IMR-90 (cell line): Measurements from ENCODE around the gene NUAK1. TPM values are rescaled to one million over a fixed set of nuclear protein-coding genes. Genes with fewer than 3 reads are reported as not detected.

Experiments used
- ATAC-seq: fragments of 200-7000 bp; cut with Tn5 transposase; 2 replicates; pipeline ENCODE4 v1.9.1; 2020; ENCODE audit warnings: low read depth, mild to moderate bottlenecking, moderate library complexity
- BruUV-seq: library from RNA; stranded (reverse); fragments of 400-500 nt; replicated peaks from 2 replicates; lab custom pipeline; 2021; lab: Mats Ljungman, UMichigan
- CTCF ChIA-PET: fragments of 300-600 bp; formaldehyde crosslinking; extraction: SDS; loops from one replicate; lab custom pipeline; 2021; ENCODE audit warnings: antibody characterized with exemption; lab: Yijun Ruan, JAX
- POLR2A ChIA-PET: fragments of 300-600 bp; sonication (Branson Sonifier 250); formaldehyde crosslinking; loops from one replicate; lab custom pipeline; 2022; ENCODE audit warnings: antibody characterized with exemption; ENCODE audit not compliant: unreplicated experiment; lab: Charles Lee
- DNase-seq: peaks from one replicate; pipeline ENCODE4 v3.0.0; 2013
- H2AFZ ChIP-seq: replicated peaks from 2 replicates; pipeline ENCODE3; 2013; ENCODE audit warnings: low read length, mild to moderate bottlenecking; ENCODE audit not compliant: poor library complexity
- H2AK5ac ChIP-seq: 2 replicates; pipeline ENCODE4 v1.6.1; 2013; ENCODE audit warnings: low read depth, low read length, inconsistent platforms
- H2AK9ac ChIP-seq: replicated peaks from 2 replicates; pipeline ENCODE3; 2013; ENCODE audit warnings: mild to moderate bottlenecking, low read depth, low read length, moderate library complexity; ENCODE audit not compliant: poor library complexity
- H2BK120ac ChIP-seq: 2 replicates; pipeline ENCODE4 v1.6.1; 2013; ENCODE audit warnings: low read depth, low read length, inconsistent platforms
- H2BK15ac ChIP-seq: 3 replicates; pipeline ENCODE4 v1.6.1; 2013; ENCODE audit warnings: low read depth, low read length, inconsistent platforms
- H2BK20ac ChIP-seq: 2 replicates; pipeline ENCODE4 v1.6.1; 2013; ENCODE audit warnings: low read depth, mild to moderate bottlenecking, inconsistent platforms, low read length, moderate library complexity
- H2BK5ac ChIP-seq: 2 replicates; pipeline ENCODE4 v1.6.1; 2013; ENCODE audit warnings: mild to moderate bottlenecking, low read depth, low read length, inconsistent platforms; ENCODE audit not compliant: poor library complexity, severe bottlenecking
- H3K14ac ChIP-seq: replicated peaks from 2 replicates; pipeline ENCODE4 v1.6.1; 2013; ENCODE audit warnings: low read depth, low read length, inconsistent platforms
- H3K18ac ChIP-seq: 2 replicates; pipeline ENCODE4 v1.6.1; 2013; ENCODE audit warnings: low read depth, low read length, control low read depth
- H3K23ac ChIP-seq: 2 replicates; pipeline ENCODE4 v1.6.1; 2013; ENCODE audit warnings: low read depth, low read length, inconsistent platforms
- H3K27ac ChIP-seq: 2 replicates; pipeline ENCODE4 v1.5.1; 2013; ENCODE audit warnings: mild to moderate bottlenecking, control low read depth, low read length; ENCODE audit not compliant: insufficient read depth
- H3K27me3 ChIP-seq: 2 replicates; pipeline ENCODE4 v1.6.1; 2013; ENCODE audit warnings: low read length; ENCODE audit not compliant: control insufficient read depth, insufficient read depth
- H3K36me3 ChIP-seq: 2 replicates; pipeline ENCODE4 v1.6.1; 2013; ENCODE audit warnings: low read length, mixed read lengths; ENCODE audit not compliant: control insufficient read depth, insufficient read depth
- H3K4ac ChIP-seq: 2 replicates; pipeline ENCODE4 v1.6.1; 2013; ENCODE audit warnings: low read depth, low read length, inconsistent platforms
- H3K4me1 ChIP-seq: 2 replicates; pipeline ENCODE4 v1.6.1; 2013; ENCODE audit warnings: low read length, mixed read lengths; ENCODE audit not compliant: control insufficient read depth, insufficient read depth
- H3K4me2 ChIP-seq: 2 replicates; pipeline ENCODE4 v1.6.1; 2013; ENCODE audit warnings: low read depth, mild to moderate bottlenecking, control low read depth, low read length, moderate library complexity
- H3K4me3 ChIP-seq: 2 replicates; pipeline ENCODE4 v1.5.1; 2013; ENCODE audit warnings: low read depth, mild to moderate bottlenecking, control low read depth, low read length, moderate library complexity; ENCODE audit not compliant: insufficient read depth
- H3K56ac ChIP-seq: 2 replicates; pipeline ENCODE4 v1.6.1; 2013; ENCODE audit warnings: low read length, inconsistent platforms; ENCODE audit not compliant: insufficient read depth; ENCODE audit errors: extremely low read depth
- H3K79me1 ChIP-seq, 2 experiments: 2 replicates each; pipeline ENCODE4 v1.6.1; 2013; ENCODE audit warnings: low read length in 2 of 2, inconsistent platforms in 1 of 2, low read depth in 1 of 2
- H3K9ac ChIP-seq: 2 replicates; pipeline ENCODE4 v1.6.1; 2013; ENCODE audit warnings: low read depth, low read length, control low read depth
- H3K9me1 ChIP-seq: 2 replicates; pipeline ENCODE4 v1.6.1; 2013; ENCODE audit warnings: low read length, inconsistent platforms; ENCODE audit not compliant: insufficient read depth
- H3K9me3 ChIP-seq: 2 replicates; pipeline ENCODE4 v1.6.1; 2013; ENCODE audit warnings: low read length; ENCODE audit not compliant: control insufficient read depth, insufficient read depth
- H4K20me1 ChIP-seq: 2 replicates; pipeline ENCODE4 v1.6.1; 2013; ENCODE audit warnings: low read length, inconsistent platforms; ENCODE audit not compliant: insufficient read depth
- H4K5ac ChIP-seq: 2 replicates; pipeline ENCODE4 v1.6.1; 2013; ENCODE audit warnings: mild to moderate bottlenecking, low read depth, low read length, control low read depth
- H4K8ac ChIP-seq, 2 experiments: 2 replicates each; pipeline ENCODE4 v1.6.1; 2013; ENCODE audit warnings: low read depth in 2 of 2, low read length in 2 of 2, control low read depth in 1 of 2, inconsistent platforms in 1 of 2
- H4K91ac ChIP-seq: 2 replicates; pipeline ENCODE4 v1.6.1; 2013; ENCODE audit warnings: low read depth, low read length, inconsistent platforms; ENCODE audit not compliant: insufficient read depth
- BHLHE40 ChIP-seq: fragments of 150-350 bp; IDR thresholded peaks from 2 replicates; pipeline ENCODE4 v1.6.1; 2016; ENCODE audit warnings: mild to moderate bottlenecking, low read depth, low read length
- CEBPB ChIP-seq: IDR thresholded peaks from 2 replicates; pipeline ENCODE4 v1.6.1; 2012; ENCODE audit warnings: low read depth, low read length, improper control_type of control experiment
- CHD1 ChIP-seq: IDR thresholded peaks from 2 replicates; pipeline ENCODE4 v1.6.1; 2012; ENCODE audit warnings: low read depth, low read length, improper control_type of control experiment
- FOS ChIP-seq: fragments of 150-350 bp; IDR thresholded peaks from 2 replicates; pipeline ENCODE4 v1.6.1; 2016; ENCODE audit warnings: low read depth, low read length
- MAFK ChIP-seq: IDR thresholded peaks from 2 replicates; pipeline ENCODE4 v1.6.1; 2012; ENCODE audit warnings: low read depth, low read length, improper control_type of control experiment
- MXI1 ChIP-seq: IDR thresholded peaks from 2 replicates; pipeline ENCODE4 v1.6.1; 2012; ENCODE audit warnings: low read depth, mild to moderate bottlenecking, low read length, moderate library complexity, borderline replicate concordance
- RCOR1 ChIP-seq: IDR thresholded peaks from 2 replicates; pipeline ENCODE4 v1.6.1; 2012; ENCODE audit warnings: mild to moderate bottlenecking, low read length, improper control_type of control experiment; ENCODE audit not compliant: insufficient replicate concordance
- RFX5 ChIP-seq: IDR thresholded peaks from 2 replicates; pipeline ENCODE4 v1.8.0; 2012; ENCODE audit warnings: low read depth, mild to moderate bottlenecking, low read length, moderate library complexity
- SMC3 ChIP-seq: fragments of 150-350 bp; IDR thresholded peaks from 2 replicates; pipeline ENCODE4 v1.6.1; 2016; ENCODE audit warnings: low read depth, mild to moderate bottlenecking, antibody characterized with exemption, low read length, moderate library complexity
- USF2 ChIP-seq: fragments of 150-350 bp; IDR thresholded peaks from 2 replicates; pipeline ENCODE4 v1.6.1; 2017; ENCODE audit warnings: mild to moderate bottlenecking, antibody characterized with exemption, low read length, low read depth
- WGBS, 2 experiments: methylation state at CpG; one replicate each; pipeline versions ENCODE4 v1.1.5 to v1.1.7; 2013; ENCODE audit warnings: missing lambda C conversion rate in 2 of 2; ENCODE audit not compliant: insufficient read length in 1 of 2; ENCODE audit errors: extremely low coverage in 2 of 2; 5-methylcytosine and 5-hydroxymethylcytosine counted together
- dilution Hi-C: fragments of 300-500 bp; cut with HindIII; formaldehyde crosslinking; loops from one replicate; pipeline ENCODE4 v1.14.3; 2018; ENCODE audit warnings: low sequenced_read_pairs; ENCODE audit not compliant: unreplicated experiment
- in situ Hi-C: fragments of 300-500 bp; cut with MboI; formaldehyde crosslinking; loops from 3 replicates; pipeline ENCODE4 v1.14.3; 2019; ENCODE audit warnings: low sequenced_read_pairs, inconsistent platforms, mixed read lengths
- intact Hi-C: fragments of 100-400 bp; cut with micrococcal nuclease; formaldehyde crosslinking; loops from 2 replicates; pipeline ENCODE4 v1.10.0; 2022
- polyA plus RNA-seq, 3 experiments: library from polyadenylated mRNA; depleted of rRNA; stranded (reverse); fragments of >200 nt; gene quantifications; 2 replicates each; pipeline ENCODE4 v1.2.3, GENCODE V29; 2012; ENCODE audit warnings: low replicate concordance in 1 of 3
- total RNA-seq: library from RNA; depleted of rRNA; stranded (reverse); fragments of >200 nt; gene quantifications from 2 replicates; pipeline ENCODE4 v1.2.3, GENCODE V29; 2012

NUAK1 gene
- total and polyA plus RNA-seq, 2 of the 4 experiments (the other 2 are of a cell fraction) = 4.8 to 8.8 TPM

- in situ Hi-C loops = no loop called here
- Histone ChIP-seq H2BK15ac (0 out of 3 replicates have a peak overlapping the region, but pooled peaks have one; percentile 51), H3K4ac (peak overlapping the region; percentile 54), H3K4me2 (no peak overlapping the region), H3K27me3 (no peaks in the 10 kb centered on the region), H3K9me1 (peaks cover 3% of the 10 kb centered on the region), H3K4me3 (no peak overlapping the region), H4K8ac (peak overlapping the region in 1 of 2 experiments; percentile 14; a peak in 1 of 4 replicates), H2BK5ac (no peak overlapping the region), H3K56ac (no peak overlapping the region), H3K4me1 (no peaks in the 10 kb centered on the region), H3K9me3 (no peaks in the 10 kb centered on the region), H3K9ac (no peak overlapping the region), H4K5ac (no peak overlapping the region), H2AK5ac (no peak overlapping the region), H4K20me1 (no peaks in the 10 kb centered on the region), H4K91ac (no peak overlapping the region), H2BK120ac (no peak overlapping the region), H2AK9ac (no peak overlapping the region), H3K14ac (no peak overlapping the region), H3K79me1 (no peaks in the 10 kb centered on the region), H3K27ac (no peak overlapping the region), H2AFZ (peak overlapping the region; percentile 60), H3K18ac (no peak overlapping the region), H3K23ac (peak overlapping the region; percentile 59; the same call in 1 of the 2 replicates), H2BK20ac (peak overlapping the region; percentile 39; the same call in 1 of the 2 replicates), H3K36me3 (no peaks in the 10 kb centered on the region)
- intact Hi-C loops = no loop called here
- POLR2A ChIA-PET = no interaction called here
- TF ChIP-seq RFX5 (no peak), MAFK (no peak), SMC3 (no peak), CEBPB (no peak), CHD1 (no peak), RCOR1 (no peak), USF2 (no peak), BHLHE40 (no peak), MXI1 (no peak), FOS (no peak)
- no TSS peak for BruUV-seq
- CTCF ChIA-PET = no interaction called here
- DNase-seq (no peak), ATAC-seq (no peak)
- WGBS, 2 experiments = 78% methylated on average over 3 of the region's 6 CpGs; no CpG with 5 or more reads in 1 of the 2 experiments
- dilution Hi-C loops = no loop called here
Observed at GRCh38 chr12:106048676-106049075, 90.1 kb downstream of the NUAK1 start.
